ENCODE data around the gene ZNF280B. TPM values are rescaled to one million over a fixed set of nuclear protein-coding genes. Genes with fewer than 3 reads are reported as not detected.

The ZNF280B gene
- total and polyA plus RNA-seq, 2 donors (not counting 3 experiments of a cell fraction or from before 2014, with no cell fraction given), result 1.5 to 3.1 TPM

DNA sequence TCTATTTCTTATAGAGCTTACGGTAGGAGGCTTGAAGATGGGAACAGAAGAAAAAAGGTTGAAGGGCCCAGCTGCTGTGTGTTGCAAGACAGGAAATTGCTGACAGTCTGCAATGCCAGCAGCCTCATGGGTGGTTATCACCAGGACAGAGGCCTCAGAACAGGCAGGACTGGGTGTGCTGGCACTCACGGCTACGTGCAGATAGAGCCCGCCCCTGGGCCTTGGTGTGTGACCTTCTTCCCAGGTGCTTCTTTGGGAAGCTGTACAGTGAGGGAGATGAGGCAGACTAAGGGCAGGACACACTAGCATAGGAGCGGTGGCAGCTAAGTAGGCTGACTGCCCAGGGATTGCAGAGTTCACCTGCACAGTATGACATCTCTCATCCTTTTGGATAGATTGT is 37.9 kb upstream of the ZNF280B start:
- Histone ChIP-seq H3K4me1 (ENCODE audit: control insufficient read depth, extremely low read depth, insufficient read depth, low read length) (no peaks in the 10 kb centered on the region), H3K4me3 (replicated peaks in 1 of 3; ENCODE audit: insufficient read depth in 1 of 3, low read depth in 1 of 3, low read length in 3 of 3) (no peak overlapping the region), H4K20me1 (replicated peaks; ENCODE audit: control insufficient read depth, extremely low read depth, insufficient read depth, low read length) (no peaks in the 10 kb centered on the region), H2AFZ (ENCODE audit: low read depth, low read length) (no peak overlapping the region), H3K4me2 (ENCODE audit: insufficient read depth, low read length) (no peak overlapping the region), H3K9me3 (replicated peaks; ENCODE audit: control insufficient read depth, insufficient read depth, low read length) (no peaks in the 10 kb centered on the region), H3K27ac (ENCODE audit: insufficient read depth, low read depth, low read length) (no peak overlapping the region), H3K9me1 (replicated peaks; ENCODE audit: control insufficient read depth, extremely low read depth, insufficient read depth, low read length) (no peaks in the 10 kb centered on the region), H3K36me3 (ENCODE audit: control insufficient read depth in 2 of 2, extremely low read depth in 1 of 2, insufficient read depth in 2 of 2, low read length in 2 of 2) (no peaks in the 10 kb centered on the region), H3K27me3 (ENCODE audit: control insufficient read depth in 2 of 2, insufficient read depth in 2 of 2, low read length in 2 of 2) (peaks cover 2 to 7% of the 10 kb centered on the region in 2 experiments), H3K79me2 (ENCODE audit: control insufficient read depth, insufficient read depth, low read length) (no peaks in the 10 kb centered on the region), H3K9ac (replicated peaks; ENCODE audit: extremely low read depth, insufficient read depth, low read length) (no peak overlapping the region)
- DNase-seq (ENCODE audit: low read depth, low spot score), result no peak
- POLR2A ChIA-PET, result no interaction called here
- intact Hi-C loops (cut with micrococcal nuclease), result no loop called here
- CTCF ChIA-PET, result interaction anchor here (1.0 to 2.5 kb wide), 2 partner anchors 13 to 40 kb away, joined by 3 to 13 read pairs; partner anchors contain the start of gene PRAME
- no TSS peak for BruUV-seq (replicated peaks)
- FAIRE-seq, result no peak
- no peak for TF ChIP-seq FOS (IDR thresholded peaks at IDR 0.05; ENCODE audit: borderline replicate concordance, insufficient read depth, low read length)
- TF ChIP-seq JUN (IDR thresholded peaks at IDR 0.05; ENCODE audit: borderline replicate concordance, insufficient read depth, insufficient read length, low read depth), result no peak
- no peak for TF ChIP-seq POLR2A (IDR thresholded peaks at IDR 0.05; ENCODE audit: low read depth, low read length)
- no peak for TF ChIP-seq POLR2AphosphoS5 (IDR thresholded peaks at IDR 0.05; ENCODE audit: insufficient read depth, low read depth, low read length)
- no peak for TF ChIP-seq GATA2 (IDR thresholded peaks at IDR 0.05; ENCODE audit: insufficient read depth, insufficient read length, low read depth, low read length)
- TF ChIP-seq EZH2 (IDR thresholded peaks at IDR 0.05; ENCODE audit: borderline replicate concordance, low read depth, low read length, severe bottlenecking), result no peak
- TF ChIP-seq MAX (IDR thresholded peaks at IDR 0.05; ENCODE audit: insufficient read depth, insufficient read length), result no peak
- dilution Hi-C loops (cut with MboI; ENCODE audit: extremely low pct_ligation_motif_present, low sequenced_read_pairs), result no loop called here

DNA sequence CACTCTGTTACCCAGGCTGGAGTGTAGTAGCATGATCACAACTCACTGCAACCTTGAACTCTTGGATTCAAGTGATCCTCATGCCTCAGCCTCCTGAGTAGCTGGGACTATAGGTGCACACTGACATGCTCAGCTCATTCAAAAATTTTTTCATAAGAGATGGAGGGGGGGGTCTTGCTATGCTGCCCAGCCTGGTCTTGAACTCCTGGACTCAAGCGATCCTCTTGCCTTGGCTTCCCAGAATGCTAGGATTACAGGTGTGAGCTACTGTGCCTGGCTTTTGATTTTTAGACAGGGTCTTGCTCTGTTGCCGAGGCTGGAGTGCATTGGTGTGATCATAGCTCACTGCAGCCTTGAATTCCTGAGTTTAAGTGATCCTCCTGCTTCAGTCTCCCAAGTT is 36.5 kb upstream of the ZNF280B start:
- Histone ChIP-seq H3K4me1 (ENCODE audit: control insufficient read depth, extremely low read depth, insufficient read depth, low read length) (no peaks in the 10 kb centered on the region), H4K20me1 (replicated peaks; ENCODE audit: control insufficient read depth, extremely low read depth, insufficient read depth, low read length) (no peaks in the 10 kb centered on the region), H3K4me2 (ENCODE audit: insufficient read depth, low read length) (no peak overlapping the region), H3K79me2 (ENCODE audit: control insufficient read depth, insufficient read depth, low read length) (no peaks in the 10 kb centered on the region), H3K27me3 (ENCODE audit: control insufficient read depth in 2 of 2, insufficient read depth in 2 of 2, low read length in 2 of 2) (peaks cover 2 to 7% of the 10 kb centered on the region in 2 experiments), H3K9me3 (replicated peaks; ENCODE audit: control insufficient read depth, insufficient read depth, low read length) (no peaks in the 10 kb centered on the region), H2AFZ (ENCODE audit: low read depth, low read length) (no peak overlapping the region), H3K36me3 (ENCODE audit: control insufficient read depth in 2 of 2, extremely low read depth in 1 of 2, insufficient read depth in 2 of 2, low read length in 2 of 2) (no peaks in the 10 kb centered on the region), H3K9ac (replicated peaks; ENCODE audit: extremely low read depth, insufficient read depth, low read length) (no peak overlapping the region), H3K4me3 (replicated peaks in 1 of 3; ENCODE audit: insufficient read depth in 1 of 3, low read depth in 1 of 3, low read length in 3 of 3) (no peak overlapping the region), H3K27ac (ENCODE audit: insufficient read depth, low read depth, low read length) (no peak overlapping the region), H3K9me1 (replicated peaks; ENCODE audit: control insufficient read depth, extremely low read depth, insufficient read depth, low read length) (no peaks in the 10 kb centered on the region)
- intact Hi-C loops (cut with micrococcal nuclease), result no loop called here
- ChIA-PET POLR2A (no interaction called here), CTCF (interaction anchor here (0.8 to 2.5 kb wide), 3 partner anchors 14 to 42 kb away, joined by 3 to 13 read pairs (median 6); partner anchors contain the start of gene PRAME)
- BruUV-seq (replicated peaks), result no TSS peak
- DNase-seq (ENCODE audit: low read depth, low spot score) (no peak), FAIRE-seq (no peak)
- TF ChIP-seq FOS (IDR thresholded peaks at IDR 0.05; ENCODE audit: borderline replicate concordance, insufficient read depth, low read length) (no peak), MYC (IDR thresholded peaks at IDR 0.05; ENCODE audit: low read depth, low read length) (no peak), EZH2 (IDR thresholded peaks at IDR 0.05; ENCODE audit: borderline replicate concordance, low read depth, low read length, severe bottlenecking) (no peak), MAX (IDR thresholded peaks at IDR 0.05; ENCODE audit: insufficient read depth, insufficient read length) (no peak), POLR2A (IDR thresholded peaks at IDR 0.05; ENCODE audit: low read depth, low read length) (no peak), POLR2AphosphoS5 (IDR thresholded peaks at IDR 0.05; ENCODE audit: insufficient read depth, low read depth, low read length) (no peak), GATA2 (IDR thresholded peaks at IDR 0.05; ENCODE audit: insufficient read depth, insufficient read length, low read depth, low read length) (no peak), CTCF (IDR thresholded peaks at IDR 0.05; ENCODE audit: extremely low read depth in 1 of 2, insufficient read depth in 1 of 2, low read depth in 1 of 2, low read length in 2 of 2) (no peak), JUN (IDR thresholded peaks at IDR 0.05; ENCODE audit: borderline replicate concordance, insufficient read depth, insufficient read length, low read depth) (no peak)
- dilution Hi-C loops (cut with MboI; ENCODE audit: extremely low pct_ligation_motif_present, low sequenced_read_pairs), result no loop called here
